Measurements from ENCODE around the gene DNAH2. TPM values are rescaled to one million over a fixed set of nuclear protein-coding genes. Genes with fewer than 3 reads are reported as not detected.
A peak's percentile ranks its signal among the peaks of the same experiment; 100 is the strongest.

DNAH2 gene
- total and polyA plus RNA-seq, 9 of the 15 experiments (the other 6 are each of a cell fraction or from before 2014, with no cell fraction given), result 0.03 TPM; not detected in 8

GRCh38 chr17:7744416-7744815 is 26.9 kb downstream of the DNAH2 start:
- ChIA-PET CTCF (ENCODE audit: low intra/inter-chr PET ratio) (interaction anchor here (1.3 to 2.3 kb wide), 5 partner anchors 113 to 313 kb away, joined by 6 to 12 read pairs (median 7); partner anchors contain the start of genes CYB5D1 and NAA38), POLR2A (interaction anchor here (0.6 to 1.7 kb wide), 2 partner anchors 58 to 238 kb away, joined by 3 to 9 read pairs; partner anchors contain the start of gene TP53)
- intact Hi-C loops (cut with micrococcal nuclease), result loop anchor here (5.0 to 10.0 kb wide), 2 partner anchors 110 to 153 kb away; partner anchors contain the start of genes CYB5D1, NAA38 and TMEM88

More at GRCh38 chr17:7744416-7744815, 26.9 kb downstream of the DNAH2 start:
- TF ChIP-seq RFX1 (IDR thresholded peaks at IDR 0.05) (no peak), MEIS2 (IDR thresholded peaks at IDR 0.05; ENCODE audit: partially characterized antibody) (peak; percentile 35), PBX2 (CRISPR knock-in tag; IDR thresholded peaks at IDR 0.05; ENCODE audit: low read depth) (no peak), PBX2 (tag; conservative IDR thresholded peaks at IDR 0.05; ENCODE audit: low read depth) (peak; percentile 73)
- H3K36me3 ChIP-seq (ENCODE audit: control insufficient read depth, insufficient read depth, low read length), result no peaks in the 10 kb centered on the region
- in situ Hi-C loops (cut with MboI), result loop anchor here (10.0 kb wide), 1 partner anchor 240 kb away; no protein-coding TSS in a partner anchor
- BruUV-seq (replicated peaks), result no TSS peak
- ATAC-seq (no peak), DNase-seq (ENCODE audit: extremely low read depth in 1 of 4, low spot score in 3 of 4) (no peak), FAIRE-seq (no peak)
- H3K9ac ChIP-seq (ENCODE audit: insufficient read depth in 1 of 2, low read depth in 2 of 2, low read length in 2 of 2), result no peak overlapping the region
- H3K79me2 ChIP-seq (ENCODE audit: control insufficient read depth, insufficient read depth, low read length), result no peaks in the 10 kb centered on the region
- no peak overlapping the region for H3K27ac ChIP-seq (ENCODE audit: extremely low read depth, low read depth, low read length)
- no peaks in the 10 kb centered on the region for H3K9me3 ChIP-seq (replicated peaks; ENCODE audit: control insufficient read depth, insufficient read depth, low read depth, low read length)
- WGBS (ENCODE audit: insufficient coverage, low coverage, missing lambda C conversion rate), result 17% methylated on average over 8 of the region's 8 CpGs
- H3K4me1 ChIP-seq (replicated peaks in 1 of 2; ENCODE audit: control insufficient read depth in 2 of 2, insufficient read depth in 2 of 2, low read length in 2 of 2), result peaks cover 0 to 4% of the 10 kb centered on the region in 2 experiments; a peak in 3 of 5 replicates
- no peaks in the 10 kb centered on the region for H3K9me1 ChIP-seq (ENCODE audit: control insufficient read depth, insufficient read depth, low read length)
- H3K27me3 ChIP-seq (ENCODE audit: control insufficient read depth in 2 of 2, insufficient read depth in 2 of 2, low read length in 2 of 2), result peaks cover 12 to 26% of the 10 kb centered on the region in 2 experiments; a peak in 4 of 5 replicates
- no peak overlapping the region for H3K4me2 ChIP-seq (ENCODE audit: insufficient read depth, low read length)
- H2AFZ ChIP-seq (ENCODE audit: low read depth, low read length), result no peak overlapping the region
- no peaks in the 10 kb centered on the region for H4K20me1 ChIP-seq (replicated peaks; ENCODE audit: control insufficient read depth, insufficient read depth, low read length)
- H3K4me3 ChIP-seq, result no peak overlapping the region

Measured in K562 (cell line).